Measurements from ENCODE around the gene RABGGTB.

DNA sequence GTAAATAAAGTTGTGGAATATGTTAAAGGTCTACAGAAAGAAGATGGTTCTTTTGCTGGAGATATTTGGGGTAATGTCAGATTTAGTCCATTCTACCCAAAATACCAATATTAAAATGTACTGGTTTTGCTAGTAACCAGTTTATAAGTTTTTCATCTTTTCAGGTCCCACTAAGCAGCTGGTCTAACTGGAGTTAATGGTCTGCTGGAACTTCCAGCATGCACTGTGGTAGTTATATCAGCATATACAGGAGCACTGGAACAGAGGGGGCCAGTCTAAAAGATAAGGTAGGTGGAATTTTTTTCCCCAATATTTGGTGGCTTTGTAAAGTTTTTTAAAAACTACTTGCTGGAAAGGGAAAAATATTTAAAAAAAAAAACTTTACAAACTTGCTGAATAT is 3.9 kb downstream of the RABGGTB start:
- TF ChIP-seq POLR2A (IDR thresholded peaks at IDR 0.05) (no peak), POLR2AphosphoS5 (IDR thresholded peaks at IDR 0.05) (no peak)
- TF ChIP-seq, protein P1, sequence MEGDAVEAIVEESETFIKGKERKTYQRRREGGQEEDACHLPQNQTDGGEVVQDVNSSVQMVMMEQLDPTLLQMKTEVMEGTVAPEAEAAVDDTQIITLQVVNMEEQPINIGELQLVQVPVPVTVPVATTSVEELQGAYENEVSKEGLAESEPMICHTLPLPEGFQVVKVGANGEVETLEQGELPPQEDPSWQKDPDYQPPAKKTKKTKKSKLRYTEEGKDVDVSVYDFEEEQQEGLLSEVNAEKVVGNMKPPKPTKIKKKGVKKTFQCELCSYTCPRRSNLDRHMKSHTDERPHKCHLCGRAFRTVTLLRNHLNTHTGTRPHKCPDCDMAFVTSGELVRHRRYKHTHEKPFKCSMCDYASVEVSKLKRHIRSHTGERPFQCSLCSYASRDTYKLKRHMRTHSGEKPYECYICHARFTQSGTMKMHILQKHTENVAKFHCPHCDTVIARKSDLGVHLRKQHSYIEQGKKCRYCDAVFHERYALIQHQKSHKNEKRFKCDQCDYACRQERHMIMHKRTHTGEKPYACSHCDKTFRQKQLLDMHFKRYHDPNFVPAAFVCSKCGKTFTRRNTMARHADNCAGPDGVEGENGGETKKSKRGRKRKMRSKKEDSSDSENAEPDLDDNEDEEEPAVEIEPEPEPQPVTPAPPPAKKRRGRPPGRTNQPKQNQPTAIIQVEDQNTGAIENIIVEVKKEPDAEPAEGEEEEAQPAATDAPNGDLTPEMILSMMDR (IDR thresholded peaks at IDR 0.05) = no peak
